NCI-H345 treated with DMSO at 0.1 percent for 48 hours (cell line): ENCODE results near the gene GALNT3.

Source experiments
- DNase-seq: peaks from one replicate; lab custom pipeline; 2025; ENCODE audit not compliant: unreplicated experiment; lab: John Stamatoyannopoulos, UW

GALNT3 gene

GRCh38 chr2:165793779-165794535 is at the start of gene GALNT3:
TSS of gene GALNT3 (minus strand) at chr2:165794247. CDS start at chr2:165770700, 23,547 bp downstream.
- peak; percentile 52 for DNase-seq

GRCh38 chr2:165843351-165843750 is 49.3 kb upstream of the GALNT3 start:
- peak; percentile 100 for DNase-seq

GRCh38 chr2:165840333-165840958 is 46.4 kb upstream of the GALNT3 start:
- no peak for DNase-seq

- DNase-seq: no peak
Measured at GRCh38 chr2:165839610-165840009, 45.6 kb upstream of the GALNT3 start.

GRCh38 chr2:165837122-165837521 is 43.1 kb upstream of the GALNT3 start:
- no peak for DNase-seq

- no peak for DNase-seq
Measured at GRCh38 chr2:165835363-165835762, 41.3 kb upstream of the GALNT3 start.

GRCh38 chr2:165833156-165833555 is 39.1 kb upstream of the GALNT3 start:
- no peak for DNase-seq

- DNase-seq: no peak
Measured at GRCh38 chr2:165827921-165828276, 33.9 kb upstream of the GALNT3 start.

- DNase-seq: no peak
Measured at GRCh38 chr2:165827016-165827920, 33.2 kb upstream of the GALNT3 start.

GRCh38 chr2:165825041-165825440 is 31.0 kb upstream of the GALNT3 start:
- DNase-seq: peak; percentile 51

- no peak for DNase-seq
Measured at GRCh38 chr2:165820296-165820695, 26.2 kb upstream of the GALNT3 start.

- no peak for DNase-seq
Measured at GRCh38 chr2:165818920-165819319, 24.9 kb upstream of the GALNT3 start.

GRCh38 chr2:165815299-165816141 is 21.5 kb upstream of the GALNT3 start:
- no peak for DNase-seq

GRCh38 chr2:165814473-165814872 is 20.4 kb upstream of the GALNT3 start:
- DNase-seq: no peak

- DNase-seq: no peak
Measured at GRCh38 chr2:165811592-165812370, 17.7 kb upstream of the GALNT3 start.

- no peak for DNase-seq
Measured at GRCh38 chr2:165810418-165810817, 16.4 kb upstream of the GALNT3 start.

GRCh38 chr2:165804719-165805118 is 10.7 kb upstream of the GALNT3 start:
- no peak for DNase-seq

- no peak for DNase-seq
Measured at GRCh38 chr2:165803123-165803760, 9.2 kb upstream of the GALNT3 start.

GRCh38 chr2:165801176-165801575 is 7.1 kb upstream of the GALNT3 start:
- DNase-seq: no peak
